H1 (cell line): Measurements from ENCODE around the gene SNAPC2. TPM values are rescaled to one million over a fixed set of nuclear protein-coding genes. Genes with fewer than 3 reads are reported as not detected.

Experiments used
- CTCF ChIA-PET: fragments of 300-600 bp; sonication (Branson Sonifier 250); formaldehyde crosslinking; loops from one replicate; lab custom pipeline; 2021; ENCODE audit not compliant: partially characterized antibody; lab: Charles Lee
- POLR2A ChIA-PET: fragments of 300-600 bp; sonication (Branson Sonifier 250); formaldehyde crosslinking; loops from one replicate; lab custom pipeline; 2021; ENCODE audit warnings: inconsistent platforms; ENCODE audit not compliant: partially characterized antibody; lab: Charles Lee
- DNase-seq, 2 experiments: peaks; one replicate each; pipeline versions ENCODE4 v3.0.0 to v3.0.0-alpha.2; 2010 to 2022; ENCODE audit warnings: low spot score in 2 of 2, low read depth in 1 of 2, mixed read lengths in 1 of 2
- FAIRE-seq: peaks from 2 replicates; lab custom pipeline; 2011; peaks lifted over from hg19 to GRCh38; lab: Jason Lieb, UNC
- H2AFZ ChIP-seq: 2 replicates; pipeline ENCODE4 v1.8.1; 2012; ENCODE audit warnings: low read length, inconsistent platforms
- H2AK5ac ChIP-seq: 2 replicates; pipeline ENCODE4 v1.6.1; 2013; ENCODE audit warnings: low read depth, low read length
- H2BK120ac ChIP-seq: replicated peaks from 2 replicates; pipeline ENCODE3; 2013; ENCODE audit warnings: low read depth, low read length, inconsistent platforms
- H2BK12ac ChIP-seq: 2 replicates; pipeline ENCODE4 v1.6.1; 2013; ENCODE audit warnings: low read depth, low read length
- H2BK15ac ChIP-seq: 2 replicates; pipeline ENCODE4 v1.6.1; 2013; ENCODE audit warnings: low read length
- H2BK20ac ChIP-seq: 2 replicates; pipeline ENCODE4 v1.6.1; 2013; ENCODE audit warnings: low read length
- H2BK5ac ChIP-seq: 2 replicates; pipeline ENCODE4 v1.6.1; 2013; ENCODE audit warnings: low read depth, low read length
- H3K14ac ChIP-seq: 2 replicates; pipeline ENCODE4 v1.6.1; 2013; ENCODE audit warnings: inconsistent platforms; ENCODE audit not compliant: insufficient read length
- H3K18ac ChIP-seq: 2 replicates; pipeline ENCODE4 v1.6.1; 2013; ENCODE audit warnings: low read length; ENCODE audit errors: extremely low read depth
- H3K23ac ChIP-seq: 2 replicates; pipeline ENCODE4 v1.6.1; 2013; ENCODE audit warnings: inconsistent platforms; ENCODE audit not compliant: insufficient read length
- H3K23me2 ChIP-seq: 2 replicates; pipeline ENCODE4 v1.6.1; 2013; ENCODE audit warnings: low read depth, low read length
- H3K27ac ChIP-seq: 2 replicates; pipeline ENCODE4 v1.6.1; 2011; ENCODE audit warnings: low read depth, low read length, inconsistent platforms
- H3K27me3 ChIP-seq, 4 experiments: replicated peaks in 1 of 4; 1 replicate in 1 of 4; 2 replicates in 3 of 4; pipeline versions ENCODE4 v1.6.1 to v1.8.1; 2011 to 2013; ENCODE audit warnings: low read length in 3 of 4, mild to moderate bottlenecking in 3 of 4, inconsistent platforms in 2 of 4, mixed read lengths in 2 of 4, moderate library complexity in 1 of 4; ENCODE audit not compliant: control insufficient read depth in 3 of 4, insufficient read depth in 3 of 4; ENCODE audit errors: extremely low read depth in 1 of 4
- H3K36me3 ChIP-seq, 4 experiments: 2 replicates each; pipeline versions ENCODE4 v1.6.1 to v1.8.1; 2011 to 2013; ENCODE audit warnings: mild to moderate bottlenecking in 4 of 4, low read length in 3 of 4, moderate library complexity in 2 of 4, control low read depth in 1 of 4, inconsistent platforms in 1 of 4; ENCODE audit not compliant: insufficient read depth in 4 of 4, control insufficient read depth in 2 of 4
- H3K4ac ChIP-seq: replicated peaks from 2 replicates; pipeline ENCODE3; 2013; ENCODE audit warnings: low read length, low read depth, mixed read lengths, inconsistent platforms; ENCODE audit not compliant: insufficient read length
- H3K4me1 ChIP-seq, 4 experiments: replicated peaks in 1 of 4; 1 replicate in 1 of 4; 2 replicates in 3 of 4; pipeline versions ENCODE4 v1.6.1 to v1.8.1; 2011 to 2013; ENCODE audit warnings: low read length in 3 of 4, inconsistent platforms in 2 of 4, mixed read lengths in 1 of 4; ENCODE audit not compliant: insufficient read depth in 4 of 4, control insufficient read depth in 3 of 4
- H3K4me2 ChIP-seq, 2 experiments: 2 replicates each; pipeline versions ENCODE4 v1.6.1 to v1.8.1; 2011 to 2013; ENCODE audit warnings: low read depth in 2 of 2, low read length in 2 of 2, control low read depth in 1 of 2, inconsistent platforms in 1 of 2, mild to moderate bottlenecking in 1 of 2; ENCODE audit not compliant: insufficient read depth in 1 of 2
- H3K4me3 ChIP-seq, 4 experiments: fragments of 200-600, 300-600 bp in 1 of 4; sonication (generic), shearing (Covaris generic), sonication (Bioruptor Twin) in 1 of 4; 2 replicates each; pipeline versions ENCODE4 v1.5.1 to v1.8.1; 2011 to 2016; ENCODE audit warnings: low read length in 4 of 4, low read depth in 3 of 4, control low read depth in 2 of 4, inconsistent platforms in 2 of 4, mild to moderate bottlenecking in 2 of 4, mixed read lengths in 1 of 4, moderate library complexity in 1 of 4; ENCODE audit not compliant: insufficient read depth in 2 of 4; ENCODE audit errors: extremely low read depth in 1 of 4
- H3K56ac ChIP-seq: replicated peaks from 2 replicates; pipeline ENCODE3; 2013; ENCODE audit warnings: low read depth, mild to moderate bottlenecking, mixed read lengths, low read length, inconsistent platforms; ENCODE audit not compliant: insufficient read length
- H3K79me1 ChIP-seq: 2 replicates; pipeline ENCODE4 v1.6.1; 2013; ENCODE audit warnings: low read depth, low read length, control low read depth
- H3K79me2 ChIP-seq, 2 experiments: 2 replicates each; pipeline versions ENCODE4 v1.6.1 to v1.8.1; 2012 to 2013; ENCODE audit warnings: low read length in 2 of 2, mild to moderate bottlenecking in 2 of 2, inconsistent platforms in 1 of 2; ENCODE audit not compliant: insufficient read depth in 2 of 2, control insufficient read depth in 1 of 2
- H3K9ac ChIP-seq, 4 experiments: replicated peaks in 1 of 4; 1 replicate in 1 of 4; 2 replicates in 3 of 4; pipeline versions ENCODE4 v1.6.1 to v1.8.1; 2011 to 2013; ENCODE audit warnings: low read depth in 3 of 4, low read length in 3 of 4, control low read depth in 2 of 4, mild to moderate bottlenecking in 2 of 4, moderate library complexity in 2 of 4, inconsistent platforms in 1 of 4; ENCODE audit errors: extremely low read depth in 1 of 4
- H3K9me3 ChIP-seq, 2 experiments: 2 replicates each; pipeline versions ENCODE4 v1.6.1 to v1.8.1; 2012 to 2013; ENCODE audit warnings: mild to moderate bottlenecking in 2 of 2, moderate library complexity in 2 of 2, control low read depth in 1 of 2, inconsistent platforms in 1 of 2, low read depth in 1 of 2, low read length in 1 of 2, mixed read lengths in 1 of 2; ENCODE audit not compliant: insufficient read depth in 2 of 2
- H4K20me1 ChIP-seq, 2 experiments: replicated peaks in 1 of 2; 2 replicates each; pipeline versions ENCODE3 to v1.8.1; 2011 to 2013; ENCODE audit warnings: inconsistent platforms in 2 of 2, low read length in 2 of 2, mild to moderate bottlenecking in 1 of 2; ENCODE audit not compliant: insufficient read depth in 2 of 2, control insufficient read depth in 1 of 2
- H4K5ac ChIP-seq: 2 replicates; pipeline ENCODE4 v1.6.1; 2013; ENCODE audit warnings: low read length, low read depth, mixed read lengths, inconsistent platforms; ENCODE audit not compliant: insufficient read length
- H4K8ac ChIP-seq: 2 replicates; pipeline ENCODE4 v1.8.0; 2013; ENCODE audit warnings: mild to moderate bottlenecking, moderate library complexity, low read length, inconsistent platforms; ENCODE audit not compliant: insufficient read depth; ENCODE audit errors: extremely low read depth
- H4K91ac ChIP-seq: replicated peaks from 2 replicates; pipeline ENCODE3; 2013; ENCODE audit warnings: low read length, mixed read lengths, inconsistent platforms; ENCODE audit not compliant: insufficient read length
- E2F6 ChIP-seq: IDR thresholded peaks from 2 replicates; pipeline ENCODE4 v1.6.1; 2012; ENCODE audit warnings: inconsistent platforms
- KDM4A ChIP-seq: IDR thresholded peaks from one replicate; pipeline ENCODE4 v1.7.1; 2012; ENCODE audit warnings: low read depth, mild to moderate bottlenecking, moderate library complexity, low read length, inconsistent platforms; ENCODE audit not compliant: severe bottlenecking
- MAFK ChIP-seq: IDR thresholded peaks from 2 replicates; pipeline ENCODE4 v1.6.1; 2012; ENCODE audit warnings: low read depth, mild to moderate bottlenecking, improper control_type of control experiment, low read length
- MAX ChIP-seq: IDR thresholded peaks from 2 replicates; pipeline ENCODE4 v1.6.1; 2012; ENCODE audit warnings: inconsistent platforms
- NANOG ChIP-seq: IDR thresholded peaks from 2 replicates; pipeline ENCODE4 v1.6.1; 2011; ENCODE audit warnings: low read length, low read depth, mild to moderate bottlenecking, inconsistent platforms; ENCODE audit not compliant: insufficient read depth, poor library complexity, severe bottlenecking
- NRF1 ChIP-seq: IDR thresholded peaks from 2 replicates; pipeline ENCODE4 v1.6.1; 2011; ENCODE audit warnings: mild to moderate bottlenecking, low read depth, low read length, improper control_type of control experiment
- PHF8 ChIP-seq: fragments of 200-600 bp; sonication (generic); conservative IDR thresholded peaks from 2 replicates; pipeline ENCODE4 v1.7.1; 2012; ENCODE audit warnings: low read depth, mild to moderate bottlenecking, inconsistent platforms, low read length, moderate library complexity
- SP4 ChIP-seq: IDR thresholded peaks from 2 replicates; pipeline ENCODE4 v1.6.1; 2012; ENCODE audit warnings: low read length, inconsistent platforms
- TAF1 ChIP-seq: IDR thresholded peaks from 2 replicates; pipeline ENCODE4 v1.6.1; 2011; ENCODE audit warnings: mild to moderate bottlenecking, low read depth, low read length
- WGBS, 2 experiments: shearing (Covaris generic) in 1 of 2; methylation state at CpG; one replicate each; pipeline versions ENCODE4 v1.1.6 to v1.1.7; 2013 to 2015; ENCODE audit warnings: low lambda C conversion rate in 2 of 2, mixed read lengths in 2 of 2, inconsistent platforms in 1 of 2, low coverage in 1 of 2, missing lambda C conversion rate in 1 of 2; ENCODE audit not compliant: insufficient replicate concordance in 2 of 2, insufficient coverage in 1 of 2, insufficient read length in 1 of 2; ENCODE audit errors: extremely low coverage in 1 of 2, missing lambda C conversion rate in 1 of 2; 5-methylcytosine and 5-hydroxymethylcytosine counted together
- polyA plus RNA-seq, 7 experiments: library from polyadenylated mRNA; depleted of rRNA in 3 of 7; stranded (reverse) in 5 of 7; unstranded in 2 of 7; fragments of >200 nt in 5 of 7; fragments of 200-250 nt in 2 of 7; gene quantifications; 1 replicate in 5 of 7; 2 replicates in 1 of 7; 4 replicates in 1 of 7; pipeline versions ENCODE4 v1.2.1 to v1.2.3, GENCODE V29; 2011 to 2013; ENCODE audit warnings: missing spikeins in 2 of 7, mixed read lengths in 2 of 7
- total RNA-seq: library from RNA; stranded (reverse); fragmentation: NEBNext Ultra II Directional; extraction: Animal tissue kit (Norgen Biotek cat#: 25700); gene quantifications from 2 replicates; pipeline ENCODE4 v1.2.1, GENCODE V29; 2021

SNAPC2 gene
- total and polyA plus RNA-seq, 2 of the 8 experiments (the other 6 are each of a cell fraction or from before 2014, with no cell fraction given), result 18.2 to 20.3 TPM

- Histone ChIP-seq H3K36me3 (peaks cover 4 to 14% (median 6%) of the 10 kb centered on the region in 4 experiments; a peak in 4 of 8 replicates), H3K27me3 (peaks cover 17 to 45% (median 39%) of the 10 kb centered on the region in 4 experiments; a peak in 6 of 7 replicates), H3K23ac (no peak overlapping the region), H3K4me3 (peak overlapping the region; percentile 30 to 64 (median 39)), H2BK12ac (no peak overlapping the region), H3K9me3 (no peaks in the 10 kb centered on the region), H3K79me1 (no peaks in the 10 kb centered on the region), H4K8ac (no peak overlapping the region; the same call in 1 of the 2 replicates), H4K91ac (peak overlapping the region; percentile 3), H2BK15ac (no peak overlapping the region), H3K4me2 (peak overlapping the region; percentile 86 to 94), H2AFZ (no peak overlapping the region), H2BK120ac (no peak overlapping the region), H3K27ac (no peak overlapping the region), H3K4me1 (peaks cover 0 to 19% (median 10%) of the 10 kb centered on the region in 4 experiments; a peak in 5 of 7 replicates), H2BK20ac (no peak overlapping the region), H2AK5ac (0 out of 2 replicates have a peak overlapping the region, but pooled peaks have one; percentile 11), H3K79me2 (no peaks in the 10 kb centered on the region), H3K18ac (peak overlapping the region; percentile 32), H3K23me2 (peaks cover 21% of the 10 kb centered on the region), H4K5ac (no peak overlapping the region), H3K9ac (no peak overlapping the region), H3K4ac (no peak overlapping the region), H2BK5ac (no peak overlapping the region), H4K20me1 (peaks cover 5 to 7% of the 10 kb centered on the region in 2 experiments), H3K56ac (no peak overlapping the region), H3K14ac (no peak overlapping the region)
- ChIA-PET CTCF (interaction anchor here (0.6 to 9.0 kb wide), 19 partner anchors 8 to 239 kb away, joined by 3 to 112 read pairs (median 5); partner anchors contain the start of genes LRRC8E, MAP2K7, PRR36 and TIMM44), POLR2A (interaction anchor here (0.5 to 10.6 kb wide), 19 partner anchors 8 to 284 kb away, joined by 3 to 106 read pairs (median 4); partner anchors contain the start of genes CTXN1, LRRC8E, MAP2K7 and PRR36)
- FAIRE-seq, result no peak
- WGBS, 2 experiments, result 4% methylated on average over 28 of the region's 104 CpGs; no CpG with 5 or more reads in 1 of the 2 experiments
- peak in 1 of 2 experiments; percentile 80 for DNase-seq
- TF ChIP-seq KDM4A (peak; percentile 90), TAF1 (no peak), MAX (peak; percentile 29; the same call in 1 of the 2 replicates), NANOG (no peak), MAFK (no peak), E2F6 (peak; percentile 90), PHF8 (0 out of 2 replicates have a peak, but pooled peaks have one; percentile 36), SP4 (no peak), NRF1 (no peak)
Observed at GRCh38 chr19:7916103-7916954, 3.8 kb upstream of the SNAPC2 start.
